ENCODE data around the gene EXOC2. TPM values are rescaled to one million over a fixed set of nuclear protein-coding genes. Genes with fewer than 3 reads are reported as not detected.

EXOC2 gene
- total RNA-seq, 1 experiment from 2014 or later, result 45.7 TPM

DNA sequence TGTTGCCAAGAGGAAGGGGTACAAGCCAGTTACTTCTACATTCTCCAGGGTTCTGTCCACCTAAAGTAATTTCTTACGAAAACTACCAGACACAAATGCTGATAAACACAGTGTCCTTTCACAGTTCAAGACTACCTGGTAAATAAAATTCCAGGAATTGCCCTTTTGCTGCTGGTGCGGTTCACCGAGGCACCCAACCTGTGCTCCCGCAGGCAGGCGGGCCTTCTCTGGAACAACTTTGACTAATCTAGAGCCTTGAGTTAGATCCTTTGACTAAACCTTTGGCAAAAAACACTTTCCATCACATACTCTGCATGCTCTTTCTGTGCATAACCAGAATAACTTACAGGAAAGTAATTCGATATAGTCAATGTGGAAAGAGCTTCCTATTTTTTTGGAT lies 143.0 kb downstream of the EXOC2 start (continued):
- no peak for TF ChIP-seq JAZF1 (CRISPR knock-in tag; IDR thresholded peaks at IDR 0.05)
- TF ChIP-seq TP53 (CRISPR knock-in tag; IDR thresholded peaks at IDR 0.05), result no peak
- TF ChIP-seq ZBTB21 (CRISPR knock-in tag; IDR thresholded peaks at IDR 0.05; ENCODE audit: borderline replicate concordance), result no peak
- TF ChIP-seq NFE2L1 (CRISPR knock-in tag; IDR thresholded peaks at IDR 0.05), result no peak
- no peak for TF ChIP-seq SMAD4 (CRISPR knock-in tag; IDR thresholded peaks at IDR 0.05)
- no peak for TF ChIP-seq STAT6 (CRISPR knock-in tag; conservative IDR thresholded peaks at IDR 0.05; ENCODE audit: low read depth)
- no peak for TF ChIP-seq SOX15 (CRISPR knock-in tag; IDR thresholded peaks at IDR 0.05)

- CTCF ChIA-PET, result no interaction called here
Measured at GRCh38 chr6:548517-548916, 144.4 kb downstream of the EXOC2 start.

GRCh38 chr6:548091-548490 lies 144.8 kb downstream of the EXOC2 start:
- Mint-ChIP-seq H3K27ac (no peak overlapping the region), H3K27me3 (ENCODE audit: low read depth) (no peaks in the 10 kb centered on the region), H3K9me3 (0 out of 2 replicates have a peak, but pooled peaks cover 2% of the 10 kb centered on the region), H3K4me3 (no peak overlapping the region), H3K36me3 (peaks cover 24% of the 10 kb centered on the region), H3K4me1 (peaks cover 16% of the 10 kb centered on the region)
- ATAC-seq (no peak), DNase-seq (ENCODE audit: low spot score) (no peak)
- ChIA-PET POLR2A (no interaction called here), CTCF (no interaction called here)
- TF ChIP-seq, protein P1, sequence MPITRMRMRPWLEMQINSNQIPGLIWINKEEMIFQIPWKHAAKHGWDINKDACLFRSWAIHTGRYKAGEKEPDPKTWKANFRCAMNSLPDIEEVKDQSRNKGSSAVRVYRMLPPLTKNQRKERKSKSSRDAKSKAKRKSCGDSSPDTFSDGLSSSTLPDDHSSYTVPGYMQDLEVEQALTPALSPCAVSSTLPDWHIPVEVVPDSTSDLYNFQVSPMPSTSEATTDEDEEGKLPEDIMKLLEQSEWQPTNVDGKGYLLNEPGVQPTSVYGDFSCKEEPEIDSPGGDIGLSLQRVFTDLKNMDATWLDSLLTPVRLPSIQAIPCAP (CRISPR knock-in tag; IDR thresholded peaks at IDR 0.05), result no peak
- TF ChIP-seq IRF2 (CRISPR knock-in tag; IDR thresholded peaks at IDR 0.05; ENCODE audit: borderline replicate concordance, low read depth), result no peak
- no peak for TF ChIP-seq ZNF138 (CRISPR knock-in tag; conservative IDR thresholded peaks at IDR 0.05)
- TF ChIP-seq ZNF423 (CRISPR knock-in tag; IDR thresholded peaks at IDR 0.05), result no peak
- no peak for TF ChIP-seq ZNF121 (CRISPR knock-in tag; IDR thresholded peaks at IDR 0.05)
- TF ChIP-seq RORB (CRISPR knock-in tag; IDR thresholded peaks at IDR 0.05), result no peak
- TF ChIP-seq, protein P2, sequence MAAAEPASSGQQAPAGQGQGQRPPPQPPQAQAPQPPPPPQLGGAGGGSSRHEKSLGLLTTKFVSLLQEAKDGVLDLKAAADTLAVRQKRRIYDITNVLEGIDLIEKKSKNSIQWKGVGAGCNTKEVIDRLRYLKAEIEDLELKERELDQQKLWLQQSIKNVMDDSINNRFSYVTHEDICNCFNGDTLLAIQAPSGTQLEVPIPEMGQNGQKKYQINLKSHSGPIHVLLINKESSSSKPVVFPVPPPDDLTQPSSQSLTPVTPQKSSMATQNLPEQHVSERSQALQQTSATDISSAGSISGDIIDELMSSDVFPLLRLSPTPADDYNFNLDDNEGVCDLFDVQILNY (CRISPR knock-in tag; IDR thresholded peaks at IDR 0.05), result no peak
- TF ChIP-seq, protein P3, sequence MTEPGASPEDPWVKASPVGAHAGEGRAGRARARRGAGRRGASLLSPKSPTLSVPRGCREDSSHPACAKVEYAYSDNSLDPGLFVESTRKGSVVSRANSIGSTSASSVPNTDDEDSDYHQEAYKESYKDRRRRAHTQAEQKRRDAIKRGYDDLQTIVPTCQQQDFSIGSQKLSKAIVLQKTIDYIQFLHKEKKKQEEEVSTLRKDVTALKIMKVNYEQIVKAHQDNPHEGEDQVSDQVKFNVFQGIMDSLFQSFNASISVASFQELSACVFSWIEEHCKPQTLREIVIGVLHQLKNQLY (CRISPR knock-in tag; IDR thresholded peaks at IDR 0.05), result no peak
- no peak for TF ChIP-seq KAT7 (CRISPR knock-in tag; IDR thresholded peaks at IDR 0.05; ENCODE audit: borderline replicate concordance)
- TF ChIP-seq CREB1 (CRISPR knock-in tag; IDR thresholded peaks at IDR 0.05), result no peak
- TF ChIP-seq, protein P4, sequence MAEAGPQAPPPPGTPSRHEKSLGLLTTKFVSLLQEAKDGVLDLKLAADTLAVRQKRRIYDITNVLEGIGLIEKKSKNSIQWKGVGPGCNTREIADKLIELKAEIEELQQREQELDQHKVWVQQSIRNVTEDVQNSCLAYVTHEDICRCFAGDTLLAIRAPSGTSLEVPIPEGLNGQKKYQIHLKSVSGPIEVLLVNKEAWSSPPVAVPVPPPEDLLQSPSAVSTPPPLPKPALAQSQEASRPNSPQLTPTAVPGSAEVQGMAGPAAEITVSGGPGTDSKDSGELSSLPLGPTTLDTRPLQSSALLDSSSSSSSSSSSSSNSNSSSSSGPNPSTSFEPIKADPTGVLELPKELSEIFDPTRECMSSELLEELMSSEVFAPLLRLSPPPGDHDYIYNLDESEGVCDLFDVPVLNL (CRISPR knock-in tag; IDR thresholded peaks at IDR 0.05; ENCODE audit: borderline replicate concordance, low read depth), result no peak

More at GRCh38 chr6:548517-548916, 144.4 kb downstream of the EXOC2 start:
- Mint-ChIP-seq H3K4me1 (peaks cover 16% of the 10 kb centered on the region), H3K27ac (no peak overlapping the region), H3K4me3 (no peak overlapping the region), H3K9me3 (no peaks in the 10 kb centered on the region), H3K27me3 (ENCODE audit: low read depth) (no peaks in the 10 kb centered on the region), H3K36me3 (peaks cover 20% of the 10 kb centered on the region)
- POLR2A ChIA-PET, result no interaction called here
- ATAC-seq (no peak), DNase-seq (ENCODE audit: low spot score) (no peak)
- no peak for TF ChIP-seq SMAD3 (CRISPR knock-in tag; IDR thresholded peaks at IDR 0.05; ENCODE audit: borderline replicate concordance)
- TF ChIP-seq ZMAT4 (CRISPR knock-in tag; IDR thresholded peaks at IDR 0.05), result no peak
- no peak for TF ChIP-seq FOXP1 (CRISPR knock-in tag; IDR thresholded peaks at IDR 0.05; ENCODE audit: borderline replicate concordance)
- no peak for TF ChIP-seq CBFB (CRISPR knock-in tag; IDR thresholded peaks at IDR 0.05; ENCODE audit: low read depth)
- TF ChIP-seq HMGA2 (CRISPR knock-in tag; IDR thresholded peaks at IDR 0.05), result no peak
- no peak for TF ChIP-seq JAZF1 (CRISPR knock-in tag; IDR thresholded peaks at IDR 0.05)
- no peak for TF ChIP-seq TP53 (CRISPR knock-in tag; IDR thresholded peaks at IDR 0.05)
- TF ChIP-seq SMAD4 (CRISPR knock-in tag; IDR thresholded peaks at IDR 0.05), result no peak
- TF ChIP-seq JUN (CRISPR knock-in tag; IDR thresholded peaks at IDR 0.05), result no peak
- TF ChIP-seq HMGXB4 (CRISPR knock-in tag; IDR thresholded peaks at IDR 0.05), result no peak

Measured in WTC11 (cell line).